OCI-LY3 (cell line): ENCODE results near the gene SECTM1.

Source experiments
- H2AFZ ChIP-seq: fragments of 200-600, 300-600 bp; shearing (Covaris generic); 2 replicates; pipeline ENCODE4 v1.6.0; 2014; ENCODE audit warnings: antibody characterized with exemption, low read depth, low read length
- H3K27ac ChIP-seq: fragments of 200-600, 300-600 bp; sonication (generic); 2 replicates; pipeline ENCODE4 v1.5.1; 2014; ENCODE audit warnings: mild to moderate bottlenecking, low read length, moderate library complexity, mixed read lengths
- H3K27me3 ChIP-seq: fragments of 200-600, 300-600 bp; sonication (generic); 2 replicates; pipeline ENCODE4 v1.6.1; 2014; ENCODE audit warnings: low read depth, low read length, mixed read lengths
- H3K36me3 ChIP-seq: fragments of 200-600, 300-600 bp; sonication (generic); replicated peaks from 2 replicates; pipeline ENCODE3; 2014; ENCODE audit warnings: low read depth, low read length, mixed read lengths
- H3K4me1 ChIP-seq: fragments of 300-600, 200-600 bp; sonication (generic); 2 replicates; pipeline ENCODE4 v1.6.1; 2014; ENCODE audit warnings: low read length, mixed read lengths
- H3K4me2 ChIP-seq: fragments of 200-600, 300-600 bp; sonication (generic); 2 replicates; pipeline ENCODE4 v1.6.1; 2014; ENCODE audit warnings: low read length, mixed read lengths
- H3K4me3 ChIP-seq: fragments of 300-600, 200-600 bp; sonication (generic); 2 replicates; pipeline ENCODE4 v1.5.1; 2014; ENCODE audit warnings: antibody characterized with exemption, mild to moderate bottlenecking, low read length, moderate library complexity
- H3K79me2 ChIP-seq: fragments of 300-600, 200-600 bp; shearing (Covaris generic); 2 replicates; pipeline ENCODE4 v1.6.1; 2014; ENCODE audit warnings: mild to moderate bottlenecking, low read length, mixed read lengths
- H3K9ac ChIP-seq: fragments of 300-600, 200-600 bp; shearing (Covaris generic); 2 replicates; pipeline ENCODE4 v1.6.0; 2014; ENCODE audit warnings: mild to moderate bottlenecking, low read length, moderate library complexity
- H3K9me3 ChIP-seq: fragments of 200-600, 300-600 bp; shearing (Covaris generic); 2 replicates; pipeline ENCODE4 v1.6.1; 2014; ENCODE audit warnings: low read length, mixed read lengths; ENCODE audit not compliant: insufficient read depth
- H4K20me1 ChIP-seq: fragments of 200-600, 300-600 bp; sonication (generic); 2 replicates; pipeline ENCODE4 v1.6.1; 2016; ENCODE audit warnings: low read length, mixed read lengths; ENCODE audit not compliant: insufficient read depth
- EZH2phosphoT487 ChIP-seq: fragments of 200-600 bp; shearing (Covaris generic); IDR thresholded peaks from 2 replicates; pipeline ENCODE4 v1.6.1; 2018; ENCODE audit warnings: antibody characterized with exemption, mixed run types, low read depth
- TF ChIP-seq, protein P1 (sequence below): fragments of 200-600, 300-600 bp; sonication (generic); IDR thresholded peaks from 2 replicates; pipeline ENCODE4 v1.5.1; 2014; ENCODE audit warnings: antibody characterized with exemption, low read length, low read depth

The SECTM1 gene

DNA sequence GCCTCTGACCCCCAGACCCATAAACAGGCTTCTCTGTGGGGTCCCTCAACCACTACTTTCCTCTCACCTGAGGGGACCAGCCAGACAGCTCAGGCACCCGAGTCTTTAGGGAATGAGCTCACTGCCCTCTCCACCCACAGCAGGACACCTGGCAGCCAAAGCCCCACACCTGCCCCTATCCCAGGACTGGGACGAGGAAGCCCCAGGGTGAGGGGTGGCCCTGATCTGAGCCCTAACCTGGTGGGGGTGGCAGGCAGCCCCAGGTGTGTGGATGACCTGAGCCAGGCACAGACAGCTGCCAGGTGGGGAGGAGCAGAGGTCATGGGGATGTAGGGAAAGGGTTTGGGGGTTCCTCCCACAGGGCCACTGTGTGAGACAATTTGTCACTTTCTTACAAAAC, 23.8 kb upstream of the SECTM1 start:
- peaks cover 41% of the 10 kb centered on the region for H3K4me1 ChIP-seq

DNA sequence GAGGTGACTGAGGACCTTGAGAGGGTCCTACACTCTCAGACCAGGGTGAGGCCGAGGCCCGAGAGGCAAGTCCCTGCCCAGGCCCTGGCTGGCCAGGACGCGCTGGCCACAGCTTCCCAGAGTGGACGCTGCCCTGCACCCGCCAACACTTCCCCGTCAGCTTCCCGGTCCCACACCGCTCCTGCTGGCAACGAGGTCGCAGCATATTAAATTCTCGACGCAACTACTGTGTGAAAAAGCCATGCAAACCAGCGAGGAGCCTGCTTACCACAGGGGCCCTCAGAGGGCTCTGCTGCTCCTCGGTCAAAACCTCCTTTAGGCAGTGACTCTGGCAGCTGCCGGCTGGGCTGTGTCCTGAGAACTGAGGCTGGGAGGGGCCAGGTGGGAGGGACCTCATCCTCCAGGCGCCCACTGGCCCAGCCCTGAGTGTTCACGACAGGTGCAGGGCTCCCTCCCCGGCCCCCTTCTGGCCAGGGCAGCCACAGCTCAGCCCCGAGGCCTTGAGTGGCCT, 23.3 kb upstream of the SECTM1 start:
- Histone ChIP-seq H3K4me3 (peak overlapping the region; percentile 42; the same call in 1 of the 2 replicates), H4K20me1 (no peaks in the 10 kb centered on the region), H3K4me1 (peaks cover 46% of the 10 kb centered on the region), H3K36me3 (no peaks in the 10 kb centered on the region), H3K27ac (no peak overlapping the region), H3K27me3 (no peaks in the 10 kb centered on the region), H3K9ac (peak overlapping the region; percentile 25; the same call in 1 of the 2 replicates), H3K9me3 (no peaks in the 10 kb centered on the region), H3K79me2 (no peaks in the 10 kb centered on the region), H3K4me2 (peak overlapping the region; percentile 38), H2AFZ (no peak overlapping the region)
- TF ChIP-seq, protein P1, sequence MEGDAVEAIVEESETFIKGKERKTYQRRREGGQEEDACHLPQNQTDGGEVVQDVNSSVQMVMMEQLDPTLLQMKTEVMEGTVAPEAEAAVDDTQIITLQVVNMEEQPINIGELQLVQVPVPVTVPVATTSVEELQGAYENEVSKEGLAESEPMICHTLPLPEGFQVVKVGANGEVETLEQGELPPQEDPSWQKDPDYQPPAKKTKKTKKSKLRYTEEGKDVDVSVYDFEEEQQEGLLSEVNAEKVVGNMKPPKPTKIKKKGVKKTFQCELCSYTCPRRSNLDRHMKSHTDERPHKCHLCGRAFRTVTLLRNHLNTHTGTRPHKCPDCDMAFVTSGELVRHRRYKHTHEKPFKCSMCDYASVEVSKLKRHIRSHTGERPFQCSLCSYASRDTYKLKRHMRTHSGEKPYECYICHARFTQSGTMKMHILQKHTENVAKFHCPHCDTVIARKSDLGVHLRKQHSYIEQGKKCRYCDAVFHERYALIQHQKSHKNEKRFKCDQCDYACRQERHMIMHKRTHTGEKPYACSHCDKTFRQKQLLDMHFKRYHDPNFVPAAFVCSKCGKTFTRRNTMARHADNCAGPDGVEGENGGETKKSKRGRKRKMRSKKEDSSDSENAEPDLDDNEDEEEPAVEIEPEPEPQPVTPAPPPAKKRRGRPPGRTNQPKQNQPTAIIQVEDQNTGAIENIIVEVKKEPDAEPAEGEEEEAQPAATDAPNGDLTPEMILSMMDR, result no peak
- TF ChIP-seq EZH2phosphoT487, result no peak

More for the DNA sequence above, 23.8 kb upstream of the SECTM1 start:
- H2AFZ ChIP-seq, result no peak overlapping the region
- no peaks in the 10 kb centered on the region for H3K36me3 ChIP-seq
- H3K27ac ChIP-seq, result no peak overlapping the region
- H3K4me2 ChIP-seq, result peak overlapping the region; percentile 38
- H3K9ac ChIP-seq, result peak overlapping the region; percentile 25; the same call in 1 of the 2 replicates
- no peaks in the 10 kb centered on the region for H3K79me2 ChIP-seq
- no peaks in the 10 kb centered on the region for H3K27me3 ChIP-seq
- TF ChIP-seq, protein P1, result no peak
- no peak for TF ChIP-seq EZH2phosphoT487
- no peaks in the 10 kb centered on the region for H3K9me3 ChIP-seq
- H4K20me1 ChIP-seq, result no peaks in the 10 kb centered on the region
- peak overlapping the region; percentile 19; the same call in 1 of the 2 replicates for H3K4me3 ChIP-seq

DNA sequence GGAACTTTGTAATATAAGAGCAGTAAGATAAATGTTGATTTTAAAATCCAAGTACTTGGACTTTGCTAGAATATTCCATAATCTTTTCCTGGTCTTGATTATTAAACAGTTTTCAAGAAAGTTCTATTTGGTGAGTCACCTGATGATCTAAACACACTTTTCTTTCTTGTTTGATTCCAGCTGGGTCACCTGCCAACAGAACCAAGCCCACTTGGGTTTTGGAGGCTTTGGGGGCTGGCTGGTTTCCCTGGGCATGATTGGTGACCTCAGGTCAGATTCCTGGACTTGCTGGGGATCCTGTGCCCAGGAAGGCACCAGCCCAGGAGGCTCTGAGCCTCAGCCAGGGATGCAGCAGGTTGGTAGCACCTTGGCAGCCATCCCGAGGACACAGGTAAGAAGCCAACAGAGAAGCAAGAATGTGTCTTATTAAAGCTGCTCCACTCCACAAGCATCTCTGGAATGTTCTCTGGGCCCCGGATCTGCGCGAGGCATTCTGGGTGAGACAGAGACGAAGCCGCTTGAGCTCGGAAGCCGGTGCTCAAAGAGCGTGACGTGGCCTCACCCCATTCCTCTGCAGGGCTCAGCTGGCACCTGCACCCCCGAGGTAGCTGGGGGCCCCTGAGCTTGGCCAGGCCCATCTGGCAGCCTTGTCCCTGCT, 22.3 kb upstream of the SECTM1 start:
- H3K27me3 ChIP-seq, result no peaks in the 10 kb centered on the region
- H3K9ac ChIP-seq, result no peak overlapping the region
- H3K9me3 ChIP-seq, result no peaks in the 10 kb centered on the region
- no peaks in the 10 kb centered on the region for H4K20me1 ChIP-seq
- no peak overlapping the region for H3K27ac ChIP-seq
- no peaks in the 10 kb centered on the region for H3K36me3 ChIP-seq
- peaks cover 55% of the 10 kb centered on the region for H3K4me1 ChIP-seq
- no peak overlapping the region for H3K4me3 ChIP-seq
- no peaks in the 10 kb centered on the region for H3K79me2 ChIP-seq
- peak overlapping the region; percentile 38; the same call in 1 of the 2 replicates for H3K4me2 ChIP-seq
- no peak overlapping the region for H2AFZ ChIP-seq
- no peak for TF ChIP-seq EZH2phosphoT487
- TF ChIP-seq, protein P1, result no peak

DNA sequence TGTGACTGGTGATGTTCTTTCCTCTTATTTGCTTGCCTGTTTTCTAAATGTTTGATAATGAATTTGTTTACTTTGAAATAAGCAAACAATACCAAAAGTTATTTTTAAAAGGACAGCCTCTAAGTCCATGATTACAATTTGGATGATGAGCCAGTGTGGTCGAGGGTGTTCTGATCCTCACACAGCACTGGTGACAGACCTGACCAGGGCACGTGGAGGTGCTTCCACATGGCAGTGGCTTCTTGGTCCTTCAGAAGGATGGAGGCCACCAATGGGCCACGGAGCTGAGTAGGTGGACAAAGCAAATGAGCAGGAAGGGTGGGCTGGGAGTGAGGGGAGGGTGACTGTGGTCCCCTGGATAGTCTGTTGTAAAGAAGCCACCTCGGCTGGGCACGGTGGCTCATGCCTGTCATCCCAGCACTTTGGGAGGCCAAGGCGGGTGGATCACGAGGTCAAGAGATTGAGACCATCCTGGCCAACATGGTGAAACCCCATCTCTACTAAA, 21.3 kb upstream of the SECTM1 start:
- no peak for TF ChIP-seq EZH2phosphoT487
- TF ChIP-seq, protein P1, result no peak

More for the DNA sequence above, 21.3 kb upstream of the SECTM1 start:
- Histone ChIP-seq H3K27me3 (no peaks in the 10 kb centered on the region), H3K36me3 (no peaks in the 10 kb centered on the region), H3K4me3 (no peak overlapping the region), H3K27ac (no peak overlapping the region), H3K9ac (no peak overlapping the region), H3K4me1 (peaks cover 65% of the 10 kb centered on the region), H4K20me1 (no peaks in the 10 kb centered on the region), H3K9me3 (no peaks in the 10 kb centered on the region), H3K79me2 (no peaks in the 10 kb centered on the region), H3K4me2 (no peak overlapping the region), H2AFZ (no peak overlapping the region)
